Osteocyte (in vitro differentiated cells): ENCODE measurements around the gene HMGCLL1. TPM values are rescaled to one million over a fixed set of nuclear protein-coding genes. Genes with fewer than 3 reads are reported as not detected.

Experiments
- DNase-seq: peaks from one replicate; pipeline ENCODE4 v3.0.0; 2021; ENCODE audit warnings: mixed read lengths; ENCODE audit not compliant: unreplicated experiment; ENCODE audit errors: extremely low spot score
- H3K27ac Mint-ChIP-seq: one replicate; pipeline ENCODE4 v1.8.0; 2021; ENCODE audit warnings: mild to moderate bottlenecking, mixed read lengths; ENCODE audit not compliant: unreplicated experiment
- H3K27me3 Mint-ChIP-seq: one replicate; pipeline ENCODE4 v1.8.0; 2021; ENCODE audit warnings: mixed read lengths; ENCODE audit not compliant: unreplicated experiment
- H3K36me3 Mint-ChIP-seq: one replicate; pipeline ENCODE4 v1.8.0; 2021; ENCODE audit warnings: mixed read lengths; ENCODE audit not compliant: unreplicated experiment
- H3K4me1 Mint-ChIP-seq: one replicate; pipeline ENCODE4 v1.8.0; 2021; ENCODE audit warnings: mixed read lengths; ENCODE audit not compliant: unreplicated experiment
- H3K4me3 Mint-ChIP-seq: one replicate; pipeline ENCODE4 v1.8.0; 2021; ENCODE audit warnings: mild to moderate bottlenecking, moderate library complexity, mixed read lengths; ENCODE audit not compliant: unreplicated experiment
- H3K9me3 Mint-ChIP-seq: one replicate; pipeline ENCODE4 v1.8.0; 2021; ENCODE audit warnings: mixed read lengths; ENCODE audit not compliant: unreplicated experiment
- total RNA-seq: library from RNA; stranded (reverse); gene quantifications from 2 replicates; pipeline ENCODE4 v1.2.1, GENCODE V29; 2021
- TF ChIP-seq, protein P1 (sequence below): fragments of 200-600 bp; sonication (generic); IDR thresholded peaks from 2 replicates; pipeline ENCODE4 v1.5.0; 2021; ENCODE audit warnings: antibody characterized with exemption, mild to moderate bottlenecking, moderate library complexity

The HMGCLL1 gene
- total RNA-seq, 1 donor from 2014 or later: not detected

DNA sequence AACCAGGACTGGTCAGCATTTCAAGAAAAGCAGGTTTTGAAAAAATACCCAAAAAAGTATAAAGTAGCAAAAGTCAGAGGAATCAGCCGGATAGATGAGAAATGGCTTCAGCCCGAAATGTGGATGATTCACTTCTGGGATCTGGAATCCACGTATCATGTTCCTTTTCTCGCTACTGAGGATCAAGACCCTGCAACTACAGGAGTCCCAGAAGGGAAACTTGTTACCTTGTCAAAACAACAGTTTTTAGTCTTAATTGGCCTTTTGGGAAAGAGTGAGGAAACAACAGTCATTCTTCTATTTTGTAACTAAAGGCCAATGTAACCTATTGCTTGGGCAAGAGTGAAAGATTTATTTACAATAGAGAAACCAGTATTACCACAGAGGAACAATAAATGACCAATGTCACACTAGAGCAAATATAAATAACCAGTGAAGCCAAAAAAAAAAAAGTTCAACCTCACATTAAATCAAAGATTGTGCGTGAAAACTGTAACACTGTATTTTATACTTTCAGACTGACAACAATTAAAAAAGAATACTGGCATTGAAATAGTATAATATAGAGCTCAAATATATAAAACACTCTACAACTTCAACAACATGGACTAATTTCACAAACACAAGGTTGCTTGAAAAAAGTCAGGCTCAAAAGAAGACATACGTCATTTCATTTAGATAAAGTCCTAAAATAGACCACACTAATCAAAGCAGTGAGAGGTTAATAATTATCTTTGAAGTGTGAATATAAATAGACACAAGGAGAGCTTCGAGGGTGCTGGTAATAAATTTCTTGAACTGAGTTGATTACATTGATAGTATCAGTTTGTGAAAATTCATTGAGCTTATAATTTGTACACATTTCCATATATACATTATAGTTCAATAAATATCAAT, 135.5 kb downstream of the HMGCLL1 start:
- Mint-ChIP-seq H3K27ac (no peak overlapping the region), H3K4me3 (no peak overlapping the region), H3K36me3 (no peaks in the 10 kb centered on the region), H3K9me3 (no peaks in the 10 kb centered on the region), H3K4me1 (no peaks in the 10 kb centered on the region), H3K27me3 (peaks cover 25% of the 10 kb centered on the region)
- TF ChIP-seq, protein P1, sequence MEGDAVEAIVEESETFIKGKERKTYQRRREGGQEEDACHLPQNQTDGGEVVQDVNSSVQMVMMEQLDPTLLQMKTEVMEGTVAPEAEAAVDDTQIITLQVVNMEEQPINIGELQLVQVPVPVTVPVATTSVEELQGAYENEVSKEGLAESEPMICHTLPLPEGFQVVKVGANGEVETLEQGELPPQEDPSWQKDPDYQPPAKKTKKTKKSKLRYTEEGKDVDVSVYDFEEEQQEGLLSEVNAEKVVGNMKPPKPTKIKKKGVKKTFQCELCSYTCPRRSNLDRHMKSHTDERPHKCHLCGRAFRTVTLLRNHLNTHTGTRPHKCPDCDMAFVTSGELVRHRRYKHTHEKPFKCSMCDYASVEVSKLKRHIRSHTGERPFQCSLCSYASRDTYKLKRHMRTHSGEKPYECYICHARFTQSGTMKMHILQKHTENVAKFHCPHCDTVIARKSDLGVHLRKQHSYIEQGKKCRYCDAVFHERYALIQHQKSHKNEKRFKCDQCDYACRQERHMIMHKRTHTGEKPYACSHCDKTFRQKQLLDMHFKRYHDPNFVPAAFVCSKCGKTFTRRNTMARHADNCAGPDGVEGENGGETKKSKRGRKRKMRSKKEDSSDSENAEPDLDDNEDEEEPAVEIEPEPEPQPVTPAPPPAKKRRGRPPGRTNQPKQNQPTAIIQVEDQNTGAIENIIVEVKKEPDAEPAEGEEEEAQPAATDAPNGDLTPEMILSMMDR: no peak
- DNase-seq: no peak

DNA sequence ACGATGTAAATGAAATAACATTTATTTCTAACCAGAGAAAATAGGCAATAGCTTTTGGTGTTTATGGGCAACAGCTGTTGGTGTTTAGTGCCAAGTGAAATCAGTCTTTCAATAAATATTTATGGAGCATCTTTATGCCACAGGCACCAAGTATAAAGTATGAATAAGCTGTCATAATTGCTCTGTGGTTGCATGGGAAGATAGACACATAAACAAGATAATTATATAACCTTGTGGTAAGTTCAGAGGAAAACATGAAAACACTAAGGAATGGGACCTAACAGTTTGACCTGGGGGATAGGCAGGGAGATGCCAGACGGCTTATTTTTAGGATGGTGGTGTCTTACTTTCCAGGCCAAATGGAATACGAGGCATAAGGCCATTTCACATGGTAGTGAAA, 140.8 kb downstream of the HMGCLL1 start:
- no peak overlapping the region for H3K4me3 Mint-ChIP-seq
- DNase-seq: no peak
- H3K27ac Mint-ChIP-seq: no peak overlapping the region
- TF ChIP-seq, protein P1: no peak
- H3K36me3 Mint-ChIP-seq: no peaks in the 10 kb centered on the region
- H3K4me1 Mint-ChIP-seq: peaks cover 4% of the 10 kb centered on the region
- H3K27me3 Mint-ChIP-seq: peaks cover 27% of the 10 kb centered on the region
- no peaks in the 10 kb centered on the region for H3K9me3 Mint-ChIP-seq

DNA sequence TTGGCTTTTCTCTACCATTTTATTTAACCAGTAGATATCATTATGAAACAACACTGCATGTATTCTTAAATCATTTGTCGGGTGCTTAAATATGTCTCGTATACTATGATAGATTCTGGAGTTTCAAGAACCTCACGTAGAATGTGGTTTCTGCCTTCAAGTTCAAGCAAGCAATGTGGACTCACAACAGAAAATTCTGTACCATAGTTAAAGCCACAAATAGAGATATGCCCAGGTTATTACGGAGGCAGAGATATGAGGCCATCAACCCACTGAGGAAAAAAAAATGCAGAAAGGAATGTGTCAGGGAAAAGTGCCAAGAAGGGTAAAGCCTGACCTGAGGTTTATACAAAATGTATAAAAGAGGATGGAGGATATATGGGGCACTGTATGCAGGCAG, 141.9 kb downstream of the HMGCLL1 start:
- H3K27ac Mint-ChIP-seq: no peak overlapping the region
- peaks cover 27% of the 10 kb centered on the region for H3K27me3 Mint-ChIP-seq
- H3K9me3 Mint-ChIP-seq: no peaks in the 10 kb centered on the region
- H3K4me1 Mint-ChIP-seq: peaks cover 5% of the 10 kb centered on the region
- H3K36me3 Mint-ChIP-seq: no peaks in the 10 kb centered on the region
- DNase-seq: no peak
- TF ChIP-seq, protein P1: no peak
- no peak overlapping the region for H3K4me3 Mint-ChIP-seq

DNA sequence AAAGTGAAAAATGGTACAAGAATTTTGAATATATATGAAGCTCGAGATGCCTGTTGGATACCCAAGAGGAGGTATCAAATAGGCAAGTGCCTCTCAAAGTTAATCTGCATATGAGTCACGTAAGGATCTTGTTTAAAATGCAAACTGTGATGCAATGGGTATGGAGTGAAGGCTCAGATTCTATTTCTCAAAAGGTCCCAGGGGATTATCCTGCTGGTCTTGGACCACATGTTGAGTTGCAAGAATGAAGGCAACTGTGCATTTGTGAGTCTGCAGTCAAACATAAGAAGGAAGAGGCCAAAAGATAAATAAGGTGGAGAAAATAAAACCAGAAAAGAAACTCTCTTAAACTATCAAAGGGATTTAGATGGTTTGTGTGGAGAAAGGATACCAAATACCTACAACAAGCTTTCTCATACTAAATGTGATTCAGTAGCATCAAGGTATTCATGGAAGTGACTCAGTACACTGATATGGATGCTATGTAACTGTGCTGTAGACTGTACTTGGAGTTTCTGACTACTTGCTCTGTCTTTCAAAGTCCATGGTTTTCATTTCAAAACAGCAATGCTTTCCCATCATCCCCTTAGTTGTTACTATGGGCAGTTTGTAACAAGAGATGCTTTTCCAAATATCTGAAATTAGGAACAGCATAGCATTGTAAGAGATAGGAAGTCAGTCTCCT, 145.4 kb downstream of the HMGCLL1 start:
- Mint-ChIP-seq H3K4me3 (no peak overlapping the region), H3K36me3 (no peaks in the 10 kb centered on the region), H3K4me1 (peaks cover 5% of the 10 kb centered on the region), H3K27ac (no peak overlapping the region), H3K27me3 (peaks cover 14% of the 10 kb centered on the region), H3K9me3 (no peaks in the 10 kb centered on the region)
- TF ChIP-seq, protein P1: no peak
- DNase-seq: no peak

DNA sequence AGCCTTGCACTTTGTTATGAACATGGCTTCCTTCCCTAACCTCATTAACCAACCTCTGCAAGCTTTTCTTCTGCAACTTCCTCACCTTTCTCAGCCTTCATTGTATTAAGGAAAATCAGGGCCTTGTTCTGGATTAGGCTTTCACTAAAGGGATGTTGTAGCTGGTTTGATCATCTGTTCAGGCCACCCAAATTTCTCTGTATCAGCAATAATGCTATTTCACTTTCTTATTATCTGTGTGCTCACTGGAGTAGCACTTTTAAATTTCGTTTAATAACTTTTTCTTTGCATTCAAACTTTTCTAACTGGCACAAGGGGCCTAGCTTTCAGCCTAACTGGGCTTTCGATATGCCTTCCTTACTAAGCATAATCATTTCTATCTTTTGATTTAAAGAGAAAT, 155.1 kb downstream of the HMGCLL1 start:
- no peaks in the 10 kb centered on the region for H3K9me3 Mint-ChIP-seq
- TF ChIP-seq, protein P1: no peak

More for the DNA sequence above, 155.1 kb downstream of the HMGCLL1 start:
- DNase-seq: no peak
- no peak overlapping the region for H3K27ac Mint-ChIP-seq
- no peak overlapping the region for H3K4me3 Mint-ChIP-seq
- H3K4me1 Mint-ChIP-seq: no peaks in the 10 kb centered on the region
- H3K27me3 Mint-ChIP-seq: peaks cover 19% of the 10 kb centered on the region
- no peaks in the 10 kb centered on the region for H3K36me3 Mint-ChIP-seq
